ENCODE data around the gene FAM107B. TPM values are rescaled to one million over a fixed set of nuclear protein-coding genes. Genes with fewer than 3 reads are reported as not detected.

The FAM107B gene
- total and polyA plus RNA-seq, 2 of the 4 experiments (the other 2 are of a cell fraction) = 26.4 to 27.1 TPM

GRCh38 chr10:14543046-14543903 is 231.4 kb downstream of the FAM107B start:
- peak overlapping the region; percentile 15; the same call in 1 of the 2 replicates for H4K91ac ChIP-seq (ENCODE audit: insufficient read depth, low read depth, low read length)
- peak overlapping the region; percentile 27; the same call in 1 of the 2 replicates for H3K18ac ChIP-seq (ENCODE audit: low read depth, low read length)
- H2BK15ac ChIP-seq (ENCODE audit: low read depth, low read length) = no peak overlapping the region; the same call in 2 of the 3 replicates
- peak overlapping the region; percentile 61; the same call in 1 of the 2 replicates for H2AK5ac ChIP-seq (ENCODE audit: low read depth, low read length)
- H4K8ac ChIP-seq (ENCODE audit: low read depth in 2 of 2, low read length in 2 of 2) = peak overlapping the region; percentile 40 to 42; a peak in 2 of 4 replicates
- ATAC-seq (ENCODE audit: low read depth) = no peak
- no peaks in the 10 kb centered on the region for H3K27me3 ChIP-seq (ENCODE audit: control insufficient read depth, insufficient read depth, low read length)
- H4K5ac ChIP-seq (ENCODE audit: low read depth, low read length) = no peak overlapping the region; the same call in 1 of the 2 replicates
- H3K4me3 ChIP-seq (ENCODE audit: insufficient read depth, low read depth, low read length) = no peak overlapping the region
- H3K4ac ChIP-seq (ENCODE audit: low read depth, low read length) = peak overlapping the region; percentile 49
- in situ Hi-C loops (cut with MboI; ENCODE audit: low sequenced_read_pairs) = no loop called here
- POLR2A ChIA-PET (ENCODE audit: unreplicated experiment) = no interaction called here
- no TSS peak for BruUV-seq (replicated peaks)
- H2AFZ ChIP-seq (replicated peaks; ENCODE audit: low read length, poor library complexity) = no peak overlapping the region
- no peaks in the 10 kb centered on the region for H3K9me3 ChIP-seq (ENCODE audit: control insufficient read depth, insufficient read depth, low read length)
- H2BK5ac ChIP-seq (ENCODE audit: low read depth, low read length, poor library complexity, severe bottlenecking) = no peak overlapping the region
- H2AK9ac ChIP-seq (replicated peaks; ENCODE audit: low read depth, low read length, poor library complexity) = no peak overlapping the region
- H3K9ac ChIP-seq (ENCODE audit: low read depth, low read length) = no peak overlapping the region
- no peak overlapping the region for H3K4me2 ChIP-seq (ENCODE audit: low read depth, low read length)
- peaks cover 76 to 92% of the 10 kb centered on the region in 2 experiments for H3K79me1 ChIP-seq (ENCODE audit: low read depth in 1 of 2, low read length in 2 of 2)
- 96% methylated on average over 4 of the region's 11 CpGs; no CpG with 5 or more reads in 1 of the 2 experiments for WGBS, 2 experiments (ENCODE audit: extremely low coverage in 2 of 2, insufficient read length in 1 of 2)
- CTCF ChIA-PET = no interaction called here
- H3K23ac ChIP-seq (ENCODE audit: low read depth, low read length) = peak overlapping the region; percentile 53; the same call in 1 of the 2 replicates
- no peak for DNase-seq
- H3K14ac ChIP-seq (replicated peaks; ENCODE audit: low read depth, low read length) = peak overlapping the region; percentile 38; the same call in 1 of the 2 replicates
- H2BK120ac ChIP-seq (ENCODE audit: low read depth, low read length) = 0 out of 2 replicates have a peak overlapping the region, but pooled peaks have one; percentile 17
- H3K9me1 ChIP-seq (ENCODE audit: insufficient read depth, low read length) = peaks cover 53% of the 10 kb centered on the region
- intact Hi-C loops (cut with micrococcal nuclease) = no loop called here
- peak overlapping the region; percentile 22; the same call in 1 of the 2 replicates for H3K27ac ChIP-seq (ENCODE audit: insufficient read depth, low read length)
- dilution Hi-C loops (cut with HindIII; ENCODE audit: low sequenced_read_pairs, unreplicated experiment) = no loop called here
- H3K56ac ChIP-seq (ENCODE audit: extremely low read depth, insufficient read depth, low read length) = no peak overlapping the region
- peaks cover 55% of the 10 kb centered on the region for H4K20me1 ChIP-seq (ENCODE audit: insufficient read depth, low read length)
- H3K36me3 ChIP-seq (ENCODE audit: control insufficient read depth, insufficient read depth, low read length) = peaks cover 34% of the 10 kb centered on the region
- 0 out of 2 replicates have a peak overlapping the region, but pooled peaks have one; percentile 15 for H2BK20ac ChIP-seq (ENCODE audit: low read depth, low read length)
- H3K4me1 ChIP-seq (ENCODE audit: control insufficient read depth, insufficient read depth, low read length) = peaks cover 25% of the 10 kb centered on the region
- no peak for TF ChIP-seq MAZ (IDR thresholded peaks at IDR 0.05; ENCODE audit: borderline replicate concordance, low read depth, low read length)
- TF ChIP-seq FOS (IDR thresholded peaks at IDR 0.05; ENCODE audit: low read depth, low read length) = no peak
- TF ChIP-seq USF2 (IDR thresholded peaks at IDR 0.05; ENCODE audit: low read depth, low read length) = no peak
- no peak for TF ChIP-seq ELK1 (IDR thresholded peaks at IDR 0.05; ENCODE audit: borderline replicate concordance, low read depth, low read length)
- TF ChIP-seq RFX5 (IDR thresholded peaks at IDR 0.05; ENCODE audit: low read depth, low read length) = no peak
- TF ChIP-seq RAD21 (IDR thresholded peaks at IDR 0.05; ENCODE audit: low read length) = peak; percentile 20; the same call in 1 of the 2 replicates
- no peak for TF ChIP-seq POLR2A (IDR thresholded peaks at IDR 0.05; ENCODE audit: low read depth, low read length)
- TF ChIP-seq MXI1 (IDR thresholded peaks at IDR 0.05; ENCODE audit: borderline replicate concordance, low read depth, low read length) = no peak
- TF ChIP-seq RCOR1 (IDR thresholded peaks at IDR 0.05; ENCODE audit: insufficient replicate concordance, low read length) = no peak
- TF ChIP-seq NFE2L2 (IDR thresholded peaks at IDR 0.05; ENCODE audit: low read depth, low read length) = no peak
- no peak for TF ChIP-seq MAFK (IDR thresholded peaks at IDR 0.05; ENCODE audit: low read depth, low read length)
- no peak for TF ChIP-seq BHLHE40 (IDR thresholded peaks at IDR 0.05; ENCODE audit: low read depth, low read length)
- TF ChIP-seq CTCF (conservative IDR thresholded peaks at IDR 0.05; ENCODE audit: low read depth, low read length) = 0 out of 2 replicates have a peak, but pooled peaks have one; percentile 8

Measured in IMR-90 (cell line).